ENCODE results near the gene IL1F10.

DNA sequence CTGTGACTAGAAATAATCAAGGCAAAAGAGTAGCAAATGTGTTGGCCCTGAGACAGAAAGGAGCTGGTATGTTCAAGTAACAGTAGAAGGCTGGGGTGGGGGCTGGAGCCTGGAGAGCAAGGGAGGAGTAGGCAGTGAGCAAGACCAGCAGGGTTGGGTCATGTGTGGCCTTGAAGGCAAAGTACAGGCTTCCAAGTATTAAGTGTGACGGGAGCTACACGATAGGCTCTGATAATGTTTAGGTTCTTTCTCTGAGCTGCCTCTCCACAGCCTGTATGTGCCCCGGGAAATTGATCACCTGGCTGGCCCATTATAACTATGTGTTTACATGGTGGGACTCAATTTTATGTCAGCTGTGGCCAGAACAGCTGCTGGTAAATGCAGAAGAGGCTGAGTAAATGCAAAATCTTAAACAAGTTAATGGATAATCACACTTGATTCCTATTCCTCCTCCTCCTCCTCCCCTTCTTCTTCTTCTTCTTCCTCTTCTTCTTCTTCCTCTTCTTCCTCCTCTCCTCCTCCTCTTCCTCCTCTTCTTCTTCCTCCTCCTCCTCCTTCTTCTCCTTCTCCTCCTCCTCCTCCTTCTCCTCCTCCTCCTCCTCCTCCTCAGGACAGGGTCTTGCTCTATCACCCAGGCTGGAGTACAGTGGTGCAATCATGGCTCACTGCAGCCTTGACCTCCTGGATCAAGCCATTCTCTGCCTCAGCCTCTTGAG is 9.3 kb downstream of the IL1F10 start:
- TF ChIP-seq CTCF (IDR thresholded peaks at IDR 0.05; ENCODE audit: insufficient read depth, low read length) (no peak), POLR2AphosphoS5 (IDR thresholded peaks at IDR 0.05; ENCODE audit: low read depth) (no peak), SPI1 (IDR thresholded peaks at IDR 0.05; ENCODE audit: borderline replicate concordance, low read depth) (no peak), REST (IDR thresholded peaks at IDR 0.05; ENCODE audit: insufficient replicate concordance, low read depth) (no peak)

Measured in HL-60 (cell line).